Measurements from ENCODE around the gene CKAP2L.

GRCh38 chr2:112791693-112792230, 27.4 kb upstream of the CKAP2L start:
- TF ChIP-seq EZH2phosphoT487 (IDR thresholded peaks at IDR 0.05; ENCODE audit: insufficient read depth, low read depth) (no peak), EZH2 (IDR thresholded peaks at IDR 0.05; ENCODE audit: insufficient read depth, poor library complexity, severe bottlenecking) (no peak)

All from GM23248 (cell line).